ENCODE measurements around the gene VWA8. TPM values are rescaled to one million over a fixed set of nuclear protein-coding genes. Genes with fewer than 3 reads are reported as not detected.

Gene VWA8
- total and polyA plus RNA-seq, 2 of the 13 experiments (the other 11 are each of a cell fraction or from before 2014, with no cell fraction given), result 9.1 to 17.3 TPM

- no peak for TF ChIP-seq ZNF275 (CRISPR knock-in tag; IDR thresholded peaks at IDR 0.05; ENCODE audit: borderline replicate concordance)
- TF ChIP-seq SP1 (IDR thresholded peaks at IDR 0.05), result no peak
- TF ChIP-seq SP1 (CRISPR knock-in tag; IDR thresholded peaks at IDR 0.05), result no peak
- no peak for TF ChIP-seq MTA1 (CRISPR knock-in tag; IDR thresholded peaks at IDR 0.05; ENCODE audit: borderline replicate concordance)
- no peak for TF ChIP-seq ZNF143 (CRISPR knock-in tag; IDR thresholded peaks at IDR 0.05)
- TF ChIP-seq ZNF770 (CRISPR knock-in tag; IDR thresholded peaks at IDR 0.05), result no peak
- no peak for TF ChIP-seq KDM3A (CRISPR knock-in tag; IDR thresholded peaks at IDR 0.05; ENCODE audit: low read depth)
- no peak for TF ChIP-seq TBX3 (IDR thresholded peaks at IDR 0.05; ENCODE audit: borderline replicate concordance)
- no peak for TF ChIP-seq USF2 (IDR thresholded peaks at IDR 0.05; ENCODE audit: low read depth, low read length)
- TF ChIP-seq USF2 (CRISPR knock-in tag; IDR thresholded peaks at IDR 0.05; ENCODE audit: borderline replicate concordance), result no peak
- TF ChIP-seq ETV6 (CRISPR knock-in tag; conservative IDR thresholded peaks at IDR 0.05), result no peak
- no peak for TF ChIP-seq SP4 (CRISPR knock-in tag; IDR thresholded peaks at IDR 0.05)
- no peak for TF ChIP-seq TAF1 (CRISPR knock-in tag; IDR thresholded peaks at IDR 0.05)
- TF ChIP-seq SNAI1 (CRISPR knock-in tag; IDR thresholded peaks at IDR 0.05; ENCODE audit: borderline replicate concordance), result no peak
- TF ChIP-seq NCOA1 (CRISPR knock-in tag; IDR thresholded peaks at IDR 0.05), result no peak
- TF ChIP-seq GABPB1 (CRISPR knock-in tag; IDR thresholded peaks at IDR 0.05), result no peak
- TF ChIP-seq MIXL1 (CRISPR knock-in tag; IDR thresholded peaks at IDR 0.05), result no peak
Observed at GRCh38 chr13:41641429-41641828, 319.5 kb downstream of the VWA8 start (continued).
